Neuron (in vitro differentiated cells): ENCODE results near the gene IL34.

Experiments used
- H2AFZ ChIP-seq: one replicate; pipeline ENCODE4 v1.6.1; 2013; ENCODE audit warnings: low read depth, mild to moderate bottlenecking, inconsistent platforms, low read length, moderate library complexity
- H3K27me3 ChIP-seq: one replicate; pipeline ENCODE4 v1.6.1; 2013; ENCODE audit warnings: low read length; ENCODE audit not compliant: insufficient read depth
- H3K36me3 ChIP-seq: one replicate; pipeline ENCODE4 v1.6.1; 2013; ENCODE audit warnings: low read length; ENCODE audit not compliant: insufficient read depth
- H3K4me1 ChIP-seq: one replicate; pipeline ENCODE4 v1.6.1; 2013; ENCODE audit warnings: low read length; ENCODE audit not compliant: insufficient read depth
- H3K4me3 ChIP-seq: 2 replicates; pipeline ENCODE4 v1.5.1; 2013; ENCODE audit warnings: mild to moderate bottlenecking, low read length, moderate library complexity
- H3K9me3 ChIP-seq: one replicate; pipeline ENCODE4 v1.6.1; 2013; ENCODE audit warnings: low read length

Gene IL34

GRCh38 chr16:70679671-70680494, 33.5 kb downstream of the IL34 start:
- Histone ChIP-seq H2AFZ (no peak overlapping the region), H3K4me3 (no peak overlapping the region), H3K9me3 (no peaks in the 10 kb centered on the region), H3K27me3 (no peaks in the 10 kb centered on the region), H3K4me1 (peaks cover 17% of the 10 kb centered on the region), H3K36me3 (peaks cover 47% of the 10 kb centered on the region)

- no peaks in the 10 kb centered on the region for H3K27me3 ChIP-seq
- H3K36me3 ChIP-seq = peaks cover 39% of the 10 kb centered on the region
- peaks cover 18% of the 10 kb centered on the region for H3K4me1 ChIP-seq
- H2AFZ ChIP-seq = no peak overlapping the region
- H3K4me3 ChIP-seq = no peak overlapping the region
- no peaks in the 10 kb centered on the region for H3K9me3 ChIP-seq
These were observed 34.4 kb downstream of the IL34 start for GRCh38 chr16:70680495-70681381.

- no peak overlapping the region for H2AFZ ChIP-seq
- H3K9me3 ChIP-seq = no peaks in the 10 kb centered on the region
- H3K36me3 ChIP-seq = peaks cover 32% of the 10 kb centered on the region
- no peaks in the 10 kb centered on the region for H3K27me3 ChIP-seq
- H3K4me3 ChIP-seq = no peak overlapping the region
- peaks cover 23% of the 10 kb centered on the region for H3K4me1 ChIP-seq
These were observed 35.3 kb downstream of the IL34 start for GRCh38 chr16:70681382-70682238.

- Histone ChIP-seq H3K36me3 (peaks cover 26% of the 10 kb centered on the region), H2AFZ (no peak overlapping the region), H3K9me3 (no peaks in the 10 kb centered on the region), H3K4me3 (no peak overlapping the region), H3K27me3 (no peaks in the 10 kb centered on the region), H3K4me1 (peaks cover 32% of the 10 kb centered on the region)
These were observed 36.1 kb downstream of the IL34 start for GRCh38 chr16:70682239-70683145.

GRCh38 chr16:70683146-70683944, 37.0 kb downstream of the IL34 start:
- Histone ChIP-seq H2AFZ (no peak overlapping the region), H3K27me3 (no peaks in the 10 kb centered on the region), H3K4me3 (no peak overlapping the region), H3K9me3 (no peaks in the 10 kb centered on the region), H3K36me3 (peaks cover 17% of the 10 kb centered on the region), H3K4me1 (peaks cover 34% of the 10 kb centered on the region)

- Histone ChIP-seq H3K36me3 (peaks cover 7% of the 10 kb centered on the region), H2AFZ (no peak overlapping the region), H3K4me1 (peaks cover 34% of the 10 kb centered on the region), H3K9me3 (no peaks in the 10 kb centered on the region), H3K27me3 (no peaks in the 10 kb centered on the region), H3K4me3 (peak overlapping the region; percentile 92)
These were observed 38.0 kb downstream of the IL34 start for GRCh38 chr16:70684146-70685060.

- no peaks in the 10 kb centered on the region for H3K27me3 ChIP-seq
- peak overlapping the region; percentile 57 for H2AFZ ChIP-seq
- peaks cover 34% of the 10 kb centered on the region for H3K4me1 ChIP-seq
- H3K9me3 ChIP-seq = no peaks in the 10 kb centered on the region
- H3K4me3 ChIP-seq = peak overlapping the region; percentile 92
- H3K36me3 ChIP-seq = peaks cover 5% of the 10 kb centered on the region
These were observed 38.9 kb downstream of the IL34 start for GRCh38 chr16:70685061-70685937.

- peaks cover 34% of the 10 kb centered on the region for H3K4me1 ChIP-seq
These were observed 39.6 kb downstream of the IL34 start, which contains the start of gene MTSS2 for GRCh38 chr16:70685938-70686375. Gene MTSS2 (minus strand): TSS chr16:70686053. CDS start chr16:70685791, 262 bp downstream.

GRCh38 chr16:70686376-70687101, 40.2 kb downstream of the IL34 start:
- no peaks in the 10 kb centered on the region for H3K27me3 ChIP-seq
- no peak overlapping the region for H2AFZ ChIP-seq
- H3K4me1 ChIP-seq = peaks cover 39% of the 10 kb centered on the region
- no peaks in the 10 kb centered on the region for H3K9me3 ChIP-seq
- H3K36me3 ChIP-seq = no peaks in the 10 kb centered on the region
- H3K4me3 ChIP-seq = peak overlapping the region; percentile 92

More at GRCh38 chr16:70685938-70686375, 39.6 kb downstream of the IL34 start, which contains the start of gene MTSS2:
- no peaks in the 10 kb centered on the region for H3K36me3 ChIP-seq
- no peaks in the 10 kb centered on the region for H3K9me3 ChIP-seq
- H3K27me3 ChIP-seq = no peaks in the 10 kb centered on the region
- H2AFZ ChIP-seq = peak within 1 kb of the TSS; percentile 57
- H3K4me3 ChIP-seq = peak within 1 kb of the TSS; percentile 92
